ENCODE measurements around the gene GTF2IRD1.
"Not testable (repeated sequence)": the region's sequence is repeated elsewhere in the genome, so short reads cannot be mapped to it uniquely, and the experiment has no call there.

The GTF2IRD1 gene

GRCh38 chr7:74606909-74607510 is 153.3 kb downstream of the GTF2IRD1 start:
- no peak for ATAC-seq

GRCh38 chr7:74612015-74612829 is 158.5 kb downstream of the GTF2IRD1 start:
- no peak for ATAC-seq

GRCh38 chr7:74615933-74616780 is 162.5 kb downstream of the GTF2IRD1 start:
- no peak for ATAC-seq

GRCh38 chr7:74617180-74617744 is 163.6 kb downstream of the GTF2IRD1 start:
- peak in 1 of 2 donors; percentile 24 for ATAC-seq

- ATAC-seq = no peak
Measured at GRCh38 chr7:74619235-74619860, 165.6 kb downstream of the GTF2IRD1 start.

GRCh38 chr7:74622228-74622749 is 168.6 kb downstream of the GTF2IRD1 start:
- no peak for ATAC-seq

- no peak for ATAC-seq
Measured at GRCh38 chr7:74623135-74623534, 169.4 kb downstream of the GTF2IRD1 start.

GRCh38 chr7:74625446-74625845 is 171.7 kb downstream of the GTF2IRD1 start:
- ATAC-seq = no peak

- no peak for ATAC-seq
Measured at GRCh38 chr7:74627661-74628411, 174.1 kb downstream of the GTF2IRD1 start.

GRCh38 chr7:74632505-74632904 is 178.8 kb downstream of the GTF2IRD1 start:
- ATAC-seq = no peak

- no peak for ATAC-seq
Measured at GRCh38 chr7:74633451-74633921, 179.8 kb downstream of the GTF2IRD1 start.

- no peak for ATAC-seq
Measured at GRCh38 chr7:74637745-74638144, 184.0 kb downstream of the GTF2IRD1 start.

- ATAC-seq = peak; percentile 95 to 97
Measured at GRCh38 chr7:74650055-74650454, 196.3 kb downstream of the GTF2IRD1 start.

GRCh38 chr7:74650493-74651132 is 196.9 kb downstream of the GTF2IRD1 start:
- peak; percentile 66 to 73 for ATAC-seq

GRCh38 chr7:74651133-74651504 is 197.4 kb downstream of the GTF2IRD1 start:
- not testable (repeated sequence) for ATAC-seq

Data from activated CD4-positive, CD25-positive, alpha-beta regulatory T cell treated with anti-CD3 and anti-CD28 coated beads, Interleukin-2, amount 50 U/mL, for 24 hours (primary cell).